Astrocyte (in vitro differentiated cells and primary cell): ENCODE measurements around the gene AKAP1. TPM values are rescaled to one million over a fixed set of nuclear protein-coding genes. Genes with fewer than 3 reads are reported as not detected.

Experiments used
- DNase-seq: peaks from one replicate; pipeline ENCODE4 v3.0.0-alpha.2; 2010; ENCODE audit warnings: low read depth
- FAIRE-seq: peaks from 2 replicates; lab custom pipeline; 2011; peaks lifted over from hg19 to GRCh38; lab: Jason Lieb, UNC
- H2AFZ ChIP-seq: 2 replicates; pipeline ENCODE4 v1.6.0; 2012; ENCODE audit warnings: low read depth, low read length, inconsistent platforms
- H3K27ac ChIP-seq: 2 replicates; pipeline ENCODE4 v1.5.1; 2011; ENCODE audit warnings: low read depth, low read length, inconsistent platforms
- H3K27me3 ChIP-seq: 2 replicates; pipeline ENCODE4 v1.6.0; 2011; ENCODE audit warnings: low read length, inconsistent platforms; ENCODE audit not compliant: insufficient read depth
- H3K36me3 ChIP-seq: 2 replicates; pipeline ENCODE4 v1.5.1; 2011; ENCODE audit warnings: low read length, inconsistent platforms; ENCODE audit not compliant: insufficient read depth
- H3K4me1 ChIP-seq: 2 replicates; pipeline ENCODE4 v1.5.1; 2011; ENCODE audit warnings: low read length, inconsistent platforms; ENCODE audit not compliant: insufficient read depth
- H3K4me2 ChIP-seq: 2 replicates; pipeline ENCODE4 v1.6.0; 2012; ENCODE audit warnings: low read length, inconsistent platforms
- H3K4me3 ChIP-seq: 2 replicates; pipeline ENCODE4 v1.5.1; 2011; ENCODE audit warnings: low read depth, mild to moderate bottlenecking, low read length, inconsistent platforms; ENCODE audit not compliant: insufficient read depth
- H3K79me2 ChIP-seq: 2 replicates; pipeline ENCODE4 v1.6.0; 2012; ENCODE audit warnings: mild to moderate bottlenecking, low read length, inconsistent platforms; ENCODE audit not compliant: insufficient read depth
- H3K9ac ChIP-seq: 2 replicates; pipeline ENCODE4 v1.6.0; 2012; ENCODE audit warnings: mild to moderate bottlenecking, low read length, inconsistent platforms
- H3K9me3 ChIP-seq: 2 replicates; pipeline ENCODE4 v1.5.1; 2012; ENCODE audit warnings: low read depth, mild to moderate bottlenecking, low read length, inconsistent platforms; ENCODE audit not compliant: insufficient read depth
- H4K20me1 ChIP-seq: 2 replicates; pipeline ENCODE4 v1.6.0; 2012; ENCODE audit warnings: low read length, inconsistent platforms; ENCODE audit not compliant: insufficient read depth
- H3K27ac Mint-ChIP-seq: one replicate; pipeline ENCODE4 v1.8.0; 2021; ENCODE audit warnings: mild to moderate bottlenecking, mixed read lengths; ENCODE audit not compliant: unreplicated experiment
- H3K27me3 Mint-ChIP-seq: one replicate; pipeline ENCODE4 v1.8.0; 2021; ENCODE audit warnings: low read depth, mixed read lengths; ENCODE audit not compliant: unreplicated experiment
- H3K36me3 Mint-ChIP-seq: one replicate; pipeline ENCODE4 v1.8.0; 2021; ENCODE audit warnings: low read depth, mixed read lengths; ENCODE audit not compliant: unreplicated experiment
- H3K4me1 Mint-ChIP-seq: one replicate; pipeline ENCODE4 v1.8.0; 2021; ENCODE audit warnings: low read depth, mixed read lengths; ENCODE audit not compliant: unreplicated experiment
- H3K4me3 Mint-ChIP-seq: one replicate; pipeline ENCODE4 v1.8.0; 2021; ENCODE audit warnings: mild to moderate bottlenecking, moderate library complexity, mixed read lengths; ENCODE audit not compliant: unreplicated experiment
- H3K9me3 Mint-ChIP-seq: one replicate; pipeline ENCODE4 v1.8.0; 2021; ENCODE audit warnings: mild to moderate bottlenecking, mixed read lengths; ENCODE audit not compliant: unreplicated experiment
- EZH2 ChIP-seq: IDR thresholded peaks from 2 replicates; pipeline ENCODE4 v1.6.1; 2012; ENCODE audit warnings: mild to moderate bottlenecking, low read length, inconsistent platforms; ENCODE audit not compliant: insufficient read depth
- total RNA-seq: library from RNA; stranded (reverse); gene quantifications from 2 replicates; pipeline ENCODE4 v1.2.1, GENCODE V29; 2021
- TF ChIP-seq, protein P1 (sequence below): IDR thresholded peaks from 2 replicates; pipeline ENCODE4 v1.5.1; 2011; ENCODE audit warnings: low read depth, mild to moderate bottlenecking, inconsistent platforms, low read length, moderate library complexity; ENCODE audit not compliant: insufficient read depth

The AKAP1 gene
- total RNA-seq, 1 donor from 2014 or later, result 12.5 TPM

DNA sequence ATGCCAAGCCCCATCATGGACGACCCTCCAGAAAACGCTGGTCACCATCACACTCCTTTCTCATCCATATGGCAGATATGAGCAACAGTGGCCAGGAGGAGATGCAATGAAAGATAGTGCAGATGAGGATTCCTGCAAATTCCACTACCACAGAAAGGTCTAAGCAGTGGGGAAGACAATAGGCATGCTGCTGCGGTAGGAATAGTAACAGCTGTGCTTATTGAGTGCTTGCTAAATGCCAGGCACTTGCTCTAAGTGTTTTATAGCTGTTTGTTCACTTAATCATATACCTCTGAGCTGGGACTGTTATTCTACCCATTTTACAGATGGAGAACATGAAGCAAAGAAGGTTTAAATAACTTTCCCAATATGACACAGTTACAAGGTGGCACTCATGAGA, 46.6 kb upstream of the AKAP1 start:
- Histone ChIP-seq H3K9me3 (no peaks in the 10 kb centered on the region), H3K4me1 (no peaks in the 10 kb centered on the region), H3K4me2 (no peak overlapping the region), H3K27me3 (peaks cover 23% of the 10 kb centered on the region), H3K4me3 (no peak overlapping the region), H3K79me2 (no peaks in the 10 kb centered on the region), H3K36me3 (no peaks in the 10 kb centered on the region), H4K20me1 (no peaks in the 10 kb centered on the region), H3K27ac (no peak overlapping the region), H2AFZ (no peak overlapping the region), H3K9ac (no peak overlapping the region)
- peaks cover 2% of the 10 kb centered on the region for H3K36me3 Mint-ChIP-seq
- H3K27ac Mint-ChIP-seq, result no peak overlapping the region
- TF ChIP-seq, protein P1, sequence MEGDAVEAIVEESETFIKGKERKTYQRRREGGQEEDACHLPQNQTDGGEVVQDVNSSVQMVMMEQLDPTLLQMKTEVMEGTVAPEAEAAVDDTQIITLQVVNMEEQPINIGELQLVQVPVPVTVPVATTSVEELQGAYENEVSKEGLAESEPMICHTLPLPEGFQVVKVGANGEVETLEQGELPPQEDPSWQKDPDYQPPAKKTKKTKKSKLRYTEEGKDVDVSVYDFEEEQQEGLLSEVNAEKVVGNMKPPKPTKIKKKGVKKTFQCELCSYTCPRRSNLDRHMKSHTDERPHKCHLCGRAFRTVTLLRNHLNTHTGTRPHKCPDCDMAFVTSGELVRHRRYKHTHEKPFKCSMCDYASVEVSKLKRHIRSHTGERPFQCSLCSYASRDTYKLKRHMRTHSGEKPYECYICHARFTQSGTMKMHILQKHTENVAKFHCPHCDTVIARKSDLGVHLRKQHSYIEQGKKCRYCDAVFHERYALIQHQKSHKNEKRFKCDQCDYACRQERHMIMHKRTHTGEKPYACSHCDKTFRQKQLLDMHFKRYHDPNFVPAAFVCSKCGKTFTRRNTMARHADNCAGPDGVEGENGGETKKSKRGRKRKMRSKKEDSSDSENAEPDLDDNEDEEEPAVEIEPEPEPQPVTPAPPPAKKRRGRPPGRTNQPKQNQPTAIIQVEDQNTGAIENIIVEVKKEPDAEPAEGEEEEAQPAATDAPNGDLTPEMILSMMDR, result no peak
- TF ChIP-seq EZH2, result no peak
- H3K4me3 Mint-ChIP-seq, result no peak overlapping the region
- no peak for FAIRE-seq
- H3K27me3 Mint-ChIP-seq, result peaks cover 34% of the 10 kb centered on the region
- peaks cover 6% of the 10 kb centered on the region for H3K9me3 Mint-ChIP-seq
- H3K4me1 Mint-ChIP-seq, result no peaks in the 10 kb centered on the region
- DNase-seq, result no peak

DNA sequence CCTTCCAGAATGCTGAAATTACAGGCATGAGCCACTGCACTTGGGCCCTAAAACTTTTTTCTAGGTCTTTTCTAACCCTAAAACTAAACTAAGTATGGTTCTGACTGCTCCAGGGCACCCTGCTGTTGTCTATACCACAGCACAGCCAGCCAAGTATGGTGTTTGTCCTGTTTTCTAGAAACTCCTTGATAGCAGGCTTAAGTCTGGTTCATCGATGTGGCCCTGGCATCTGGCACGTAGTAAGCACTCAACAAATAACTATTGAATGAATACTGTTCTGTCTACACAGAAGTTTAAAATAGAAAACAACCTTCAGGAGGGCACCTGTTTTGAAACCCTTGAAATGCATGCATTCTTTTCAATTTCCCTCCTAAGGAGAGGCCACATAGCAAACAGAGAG, 44.5 kb upstream of the AKAP1 start:
- DNase-seq, result no peak
- no peak for FAIRE-seq
- Histone ChIP-seq H3K9me3 (no peaks in the 10 kb centered on the region), H3K4me3 (no peak overlapping the region), H3K4me2 (no peak overlapping the region), H3K27me3 (peaks cover 35% of the 10 kb centered on the region), H3K9ac (no peak overlapping the region), H3K4me1 (peaks cover 1% of the 10 kb centered on the region), H3K27ac (no peak overlapping the region), H4K20me1 (no peaks in the 10 kb centered on the region), H3K36me3 (no peaks in the 10 kb centered on the region), H2AFZ (no peak overlapping the region), H3K79me2 (no peaks in the 10 kb centered on the region)
- Mint-ChIP-seq H3K9me3 (peaks cover 8% of the 10 kb centered on the region), H3K27ac (no peak overlapping the region), H3K36me3 (peaks cover 2% of the 10 kb centered on the region), H3K4me3 (no peak overlapping the region), H3K4me1 (no peaks in the 10 kb centered on the region), H3K27me3 (peaks cover 36% of the 10 kb centered on the region)
- TF ChIP-seq, protein P1, result no peak
- no peak for TF ChIP-seq EZH2

- Mint-ChIP-seq H3K36me3 (peaks cover 2% of the 10 kb centered on the region), H3K27ac (no peak overlapping the region), H3K4me1 (no peaks in the 10 kb centered on the region), H3K27me3 (peaks cover 18% of the 10 kb centered on the region), H3K4me3 (no peak overlapping the region), H3K9me3 (peaks cover 8% of the 10 kb centered on the region)
- TF ChIP-seq, protein P1, result no peak
- no peak for TF ChIP-seq EZH2
- no peaks in the 10 kb centered on the region for H4K20me1 ChIP-seq
- no peaks in the 10 kb centered on the region for H3K36me3 ChIP-seq
- DNase-seq (no peak), FAIRE-seq (no peak)
- no peak overlapping the region for H3K27ac ChIP-seq
- H2AFZ ChIP-seq, result no peak overlapping the region
- H3K4me3 ChIP-seq, result no peak overlapping the region
- peaks cover 8% of the 10 kb centered on the region for H3K4me1 ChIP-seq
- H3K9me3 ChIP-seq, result no peaks in the 10 kb centered on the region
- H3K27me3 ChIP-seq, result peaks cover 40% of the 10 kb centered on the region
- H3K4me2 ChIP-seq, result no peak overlapping the region
- no peak overlapping the region for H3K9ac ChIP-seq
- H3K79me2 ChIP-seq, result no peaks in the 10 kb centered on the region
Observed at GRCh38 chr17:57043276-57043675, 41.8 kb upstream of the AKAP1 start.
